Heart left ventricle (tissue), 16 donors: ENCODE data around the gene IRF2BPL. TPM values are rescaled to one million over a fixed set of nuclear protein-coding genes. Genes with fewer than 3 reads are reported as not detected.

Experiments used
- ATAC-seq, 4 donors: fragments of 200-7000 bp; cut with Tn5 transposase; one replicate each; pipeline ENCODE4 v1.9.1; 2020 to 2022; ENCODE audit warnings: moderate library complexity in 4 of 4, mild to moderate bottlenecking in 3 of 4, moderate number of reproducible peaks in 1 of 4
- DNase-seq, 5 donors: peaks; one replicate each; pipeline ENCODE4 v3.0.0-alpha.2; 2020
- H3K27ac ChIP-seq, 12 donors: fragments of 200-600 bp; sonication (generic) in 4 of 12; one replicate each; pipeline versions ENCODE4 v1.5.0 to v1.8.0; 2016 to 2022; ENCODE audit warnings: mild to moderate bottlenecking in 2 of 12
- H3K27me3 ChIP-seq, 9 donors: fragments of 200-600 bp; sonication (generic) in 2 of 9; one replicate each; pipeline versions ENCODE4 v1.5.1 to v1.8.0; 2016 to 2022; ENCODE audit warnings: mild to moderate bottlenecking in 3 of 9
- H3K36me3 ChIP-seq, 9 donors: fragments of 200-600 bp; sonication (generic) in 2 of 9; one replicate each; pipeline versions ENCODE4 v1.5.0 to v1.8.0; 2018 to 2022; ENCODE audit warnings: mild to moderate bottlenecking in 2 of 9
- H3K4me1 ChIP-seq, 12 donors: fragments of 200-600 bp; sonication (generic) in 4 of 12; one replicate each; pipeline versions ENCODE4 v1.5.0 to v1.8.0; 2016 to 2022; ENCODE audit warnings: mild to moderate bottlenecking in 3 of 12
- H3K4me3 ChIP-seq, 12 donors: fragments of 200-600 bp; sonication (generic) in 4 of 12; one replicate each; pipeline versions ENCODE4 v1.5.0 to v1.8.0; 2017 to 2022; ENCODE audit warnings: mild to moderate bottlenecking in 9 of 12, moderate library complexity in 4 of 12
- H3K9me3 ChIP-seq, 12 donors: fragments of 200-600 bp; sonication (generic) in 4 of 12; one replicate each; pipeline versions ENCODE4 v1.5.0 to v1.8.0; 2016 to 2022; ENCODE audit warnings: mild to moderate bottlenecking in 1 of 12
- POLR2A ChIP-seq, 2 donors: fragments of 450-650 bp; IDR thresholded peaks; one replicate each; pipeline ENCODE4 v1.6.1; 2017; ENCODE audit warnings: antibody characterized with exemption in 2 of 2, mild to moderate bottlenecking in 2 of 2, moderate library complexity in 2 of 2
- WGBS, 4 donors: extraction: QIAGEN DNeasy Blood & Tissue Kit in 2 of 4; methylation state at CpG; one replicate each; pipeline versions ENCODE4 v1.1.5 to v1.1.7; 2013 to 2018; 5-methylcytosine and 5-hydroxymethylcytosine counted together
- intact Hi-C, 10 donors: fragments of 100-400 bp; cut with DNase I; formaldehyde crosslinking; loops; one replicate each; pipeline versions ENCODE4 v1.11.1 to v1.14.2; 2022
- polyA plus RNA-seq, 2 donors: library from polyadenylated mRNA; stranded (reverse); fragments of 200-250 nt; gene quantifications; one replicate each; pipeline ENCODE4 v1.2.3, GENCODE V29; 2013
- total RNA-seq, 9 donors: library from RNA; depleted of rRNA in 2 of 9; stranded (reverse); fragments of >200 nt in 2 of 9; fragmentation: NEBNext Ultra II Directional in 3 of 9; extraction: Animal tissue kit (Norgen Biotek cat#: 25700) in 3 of 9; gene quantifications; one replicate each; pipeline versions ENCODE4 v1.1.0 to v1.2.4, GENCODE V29; 2016 to 2023
- TF ChIP-seq, protein P1 (sequence below), 12 donors: fragments of 200-600 bp; sonication (generic) in 4 of 12; IDR thresholded peaks; one replicate each; pipeline versions ENCODE4 v1.5.0 to v1.8.0; 2018 to 2022; ENCODE audit warnings: antibody characterized with exemption in 12 of 12, mild to moderate bottlenecking in 5 of 12
- donor health status: ischemic (EF 13 %, LVEDD 7.1; RV severe dilation, severe dysfunction).
- donor health status: healthy with polysubstance abuse.
- donor health status: DM: no; HTN: yes; CAD: no.
- donor health status: DM: no; HTN: no; CAD: no.
- donor health status: ischemic (EF 25% LVEDD 6.9; RV normal size, moderate dysfunction).
- donor health status: ischemic (EF 25% LVEDD 5.7; RV mildly dilated, moderate dysfunction).
- donor health status: healthy.
- donor health status: DM: yes; HTN: yes; CAD: no.
- donor health status: ischemic (EF 35%, LVEDD 5.7; RV mildly dilated, moderate dysfunction).
- donor health status: nonischemic (EF 11% LVEDD 7.7; RV severe dilation, severe dysfunction).
- donor health status: DM: yes; HTN: yes; CAD: no.
- donor health status: PGD.
- donor health status: ischemic (EF 29% LVEDD 5.4; RV normal size, mild dysfunction).
- donor health status: nonischemic (EF 23%, LVEDD 6.1; RV moderate dilation, normal function).

Gene IRF2BPL
- total and polyA plus RNA-seq, 11 donors: 7.5 to 59.2 (median 36.2) TPM

GRCh38 chr14:76998910-76999309 lies 29.6 kb downstream of the IRF2BPL start:
- Histone ChIP-seq H3K9me3 (no peaks in the 10 kb centered on the region), H3K4me3 (no peak overlapping the region), H3K4me1 (peaks cover 0 to 15% (median 10%) of the 10 kb centered on the region in 12 donors), H3K27me3 (no peaks in the 10 kb centered on the region), H3K27ac (no peak overlapping the region), H3K36me3 (no peaks in the 10 kb centered on the region)
- no peak for TF ChIP-seq POLR2A (IDR thresholded peaks at IDR 0.05)
- TF ChIP-seq, protein P1, sequence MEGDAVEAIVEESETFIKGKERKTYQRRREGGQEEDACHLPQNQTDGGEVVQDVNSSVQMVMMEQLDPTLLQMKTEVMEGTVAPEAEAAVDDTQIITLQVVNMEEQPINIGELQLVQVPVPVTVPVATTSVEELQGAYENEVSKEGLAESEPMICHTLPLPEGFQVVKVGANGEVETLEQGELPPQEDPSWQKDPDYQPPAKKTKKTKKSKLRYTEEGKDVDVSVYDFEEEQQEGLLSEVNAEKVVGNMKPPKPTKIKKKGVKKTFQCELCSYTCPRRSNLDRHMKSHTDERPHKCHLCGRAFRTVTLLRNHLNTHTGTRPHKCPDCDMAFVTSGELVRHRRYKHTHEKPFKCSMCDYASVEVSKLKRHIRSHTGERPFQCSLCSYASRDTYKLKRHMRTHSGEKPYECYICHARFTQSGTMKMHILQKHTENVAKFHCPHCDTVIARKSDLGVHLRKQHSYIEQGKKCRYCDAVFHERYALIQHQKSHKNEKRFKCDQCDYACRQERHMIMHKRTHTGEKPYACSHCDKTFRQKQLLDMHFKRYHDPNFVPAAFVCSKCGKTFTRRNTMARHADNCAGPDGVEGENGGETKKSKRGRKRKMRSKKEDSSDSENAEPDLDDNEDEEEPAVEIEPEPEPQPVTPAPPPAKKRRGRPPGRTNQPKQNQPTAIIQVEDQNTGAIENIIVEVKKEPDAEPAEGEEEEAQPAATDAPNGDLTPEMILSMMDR (IDR thresholded peaks at IDR 0.05): no peak
- no peak for DNase-seq
- no peak for ATAC-seq
- WGBS, 4 donors: 75 to 100% (median 90%) methylated on average over 3 of the region's 3 CpGs
- intact Hi-C loops: no loop called here

GRCh38 chr14:76997257-76997970 lies 31.1 kb downstream of the IRF2BPL start:
- Histone ChIP-seq H3K4me3 (no peak overlapping the region), H3K36me3 (no peaks in the 10 kb centered on the region), H3K27me3 (no peaks in the 10 kb centered on the region), H3K27ac (no peak overlapping the region), H3K4me1 (peaks cover 0 to 15% (median 10%) of the 10 kb centered on the region in 12 donors), H3K9me3 (no peaks in the 10 kb centered on the region)
- ATAC-seq (no peak), DNase-seq (no peak)
- 86 to 94% (median 90%) methylated on average over 6 of the region's 6 CpGs for WGBS, 4 donors
- intact Hi-C loops: no loop called here
- TF ChIP-seq POLR2A (IDR thresholded peaks at IDR 0.05): no peak
- TF ChIP-seq, protein P1 (IDR thresholded peaks at IDR 0.05): no peak

DNA sequence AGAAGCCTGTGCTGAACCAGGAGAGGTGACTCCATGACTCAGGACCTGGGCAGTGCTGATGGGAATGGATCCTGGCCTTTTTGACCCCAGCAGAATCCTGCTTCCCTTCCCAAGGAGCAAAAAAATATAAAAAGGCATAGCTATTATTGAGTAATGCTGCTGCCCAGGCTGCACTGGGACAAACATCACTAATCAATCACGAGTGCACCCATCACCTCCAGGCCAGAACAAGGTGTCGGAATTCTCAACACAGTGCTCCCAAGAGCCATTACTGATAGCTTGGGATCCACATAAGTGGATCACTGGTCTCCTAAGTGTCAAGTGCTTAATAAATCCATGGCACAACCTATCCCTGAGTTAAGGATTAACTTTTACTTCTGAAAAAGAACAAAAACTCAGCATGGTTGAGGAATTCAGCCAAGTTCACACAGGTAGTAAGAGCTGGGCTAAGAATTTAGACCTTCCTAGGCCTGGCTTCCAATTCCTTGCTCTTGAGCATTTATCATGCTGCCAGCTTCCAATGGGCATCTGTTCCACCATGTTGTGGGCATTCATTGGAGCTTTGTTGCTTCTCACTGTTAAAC lies 31.9 kb downstream of the IRF2BPL start:
- no peak for DNase-seq

More for the DNA sequence above, 31.9 kb downstream of the IRF2BPL start:
- Histone ChIP-seq H3K4me1 (peaks cover 0 to 15% (median 10%) of the 10 kb centered on the region in 12 donors), H3K9me3 (no peaks in the 10 kb centered on the region), H3K27me3 (no peaks in the 10 kb centered on the region), H3K27ac (no peak overlapping the region), H3K36me3 (no peaks in the 10 kb centered on the region), H3K4me3 (no peak overlapping the region)
- intact Hi-C loops: no loop called here
- TF ChIP-seq, protein P1 (IDR thresholded peaks at IDR 0.05): no peak
- TF ChIP-seq POLR2A (IDR thresholded peaks at IDR 0.05): no peak
- ATAC-seq: no peak
- 93 to 100% (median 97%) methylated on average over 2 of the region's 2 CpGs for WGBS, 4 donors
